ENCODE results near the gene LAIR2.
A peak's percentile ranks its signal among the peaks of the same experiment; 100 is the strongest.

The LAIR2 gene

DNA sequence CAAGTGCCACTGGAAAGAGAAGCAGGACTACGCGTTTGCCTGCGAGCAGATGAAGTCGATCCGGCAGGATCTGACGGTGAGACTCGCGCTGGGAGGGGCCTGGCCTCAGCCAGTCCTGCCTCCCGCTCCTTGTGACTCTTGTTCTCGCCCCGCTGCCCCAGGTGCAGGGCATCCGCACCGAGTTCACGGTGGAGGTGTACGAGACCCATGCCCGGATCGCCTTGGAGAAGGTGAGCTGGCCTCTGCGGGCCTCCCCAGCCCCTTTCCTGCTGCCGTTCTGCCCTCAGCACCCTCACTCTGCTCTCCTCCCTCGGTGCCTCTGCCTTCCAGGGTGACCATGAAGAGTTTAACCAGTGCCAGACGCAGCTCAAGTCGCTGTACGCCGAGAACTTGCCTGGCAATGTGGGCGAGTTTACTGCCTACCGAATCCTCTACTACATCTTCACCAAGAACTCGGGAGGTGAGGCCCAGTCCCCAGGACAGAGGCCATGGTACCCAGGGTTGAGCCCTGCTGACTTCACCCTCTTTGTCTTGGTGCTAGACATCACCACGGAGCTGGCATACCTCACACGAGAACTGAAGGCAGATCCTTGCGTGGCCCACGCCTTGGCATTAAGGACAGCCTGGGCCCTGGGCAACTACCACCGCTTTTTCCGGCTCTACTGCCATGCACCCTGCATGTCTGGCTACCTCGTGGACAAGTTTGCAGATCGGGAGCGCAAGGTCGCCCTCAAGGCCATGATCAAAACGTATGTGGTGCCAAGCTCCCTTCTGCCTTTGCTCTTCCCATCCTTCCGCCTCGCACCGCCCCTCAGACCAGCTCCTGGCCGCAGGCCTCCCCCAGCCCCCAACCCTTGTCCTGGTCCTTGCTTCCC lies 44.6 kb upstream of the LAIR2 start:
- TF ChIP-seq, protein P1, sequence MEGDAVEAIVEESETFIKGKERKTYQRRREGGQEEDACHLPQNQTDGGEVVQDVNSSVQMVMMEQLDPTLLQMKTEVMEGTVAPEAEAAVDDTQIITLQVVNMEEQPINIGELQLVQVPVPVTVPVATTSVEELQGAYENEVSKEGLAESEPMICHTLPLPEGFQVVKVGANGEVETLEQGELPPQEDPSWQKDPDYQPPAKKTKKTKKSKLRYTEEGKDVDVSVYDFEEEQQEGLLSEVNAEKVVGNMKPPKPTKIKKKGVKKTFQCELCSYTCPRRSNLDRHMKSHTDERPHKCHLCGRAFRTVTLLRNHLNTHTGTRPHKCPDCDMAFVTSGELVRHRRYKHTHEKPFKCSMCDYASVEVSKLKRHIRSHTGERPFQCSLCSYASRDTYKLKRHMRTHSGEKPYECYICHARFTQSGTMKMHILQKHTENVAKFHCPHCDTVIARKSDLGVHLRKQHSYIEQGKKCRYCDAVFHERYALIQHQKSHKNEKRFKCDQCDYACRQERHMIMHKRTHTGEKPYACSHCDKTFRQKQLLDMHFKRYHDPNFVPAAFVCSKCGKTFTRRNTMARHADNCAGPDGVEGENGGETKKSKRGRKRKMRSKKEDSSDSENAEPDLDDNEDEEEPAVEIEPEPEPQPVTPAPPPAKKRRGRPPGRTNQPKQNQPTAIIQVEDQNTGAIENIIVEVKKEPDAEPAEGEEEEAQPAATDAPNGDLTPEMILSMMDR (conservative IDR thresholded peaks at IDR 0.05), result no peak
- H3K27ac ChIP-seq, result no peak overlapping the region

DNA sequence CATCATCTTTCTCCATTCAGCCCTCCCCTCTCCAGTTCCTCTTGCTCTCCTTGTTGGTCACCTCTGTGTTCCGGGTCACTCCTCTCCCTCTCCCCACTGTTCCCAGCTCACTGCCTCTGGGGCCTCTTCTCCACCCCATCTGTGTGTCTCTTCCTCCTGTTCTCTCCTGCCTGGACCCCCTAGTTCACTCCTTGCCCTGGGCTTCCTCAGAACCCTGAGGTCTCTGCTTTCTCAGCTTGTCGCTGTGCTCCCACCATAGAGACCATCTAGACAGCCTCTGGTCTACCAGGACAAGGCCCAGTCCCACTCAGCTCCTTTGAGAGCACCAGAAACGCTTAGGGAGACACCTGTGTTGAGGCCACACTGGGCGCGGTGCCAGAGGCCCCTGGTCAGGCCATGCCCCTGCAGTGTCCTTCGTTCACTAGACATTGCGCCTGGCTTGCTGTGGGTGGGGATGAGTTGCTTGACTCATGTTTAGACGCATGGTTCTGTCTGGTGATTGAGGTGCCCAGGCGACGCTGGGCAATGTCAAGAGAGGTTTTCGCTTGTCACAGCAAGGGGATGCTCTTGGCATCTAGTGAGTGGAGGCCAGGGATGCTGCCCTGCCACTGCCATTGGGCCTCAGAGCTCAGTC lies 43.9 kb upstream of the LAIR2 start:
- H3K27ac ChIP-seq, result no peak overlapping the region
- TF ChIP-seq, protein P1 (conservative IDR thresholded peaks at IDR 0.05), result no peak

DNA sequence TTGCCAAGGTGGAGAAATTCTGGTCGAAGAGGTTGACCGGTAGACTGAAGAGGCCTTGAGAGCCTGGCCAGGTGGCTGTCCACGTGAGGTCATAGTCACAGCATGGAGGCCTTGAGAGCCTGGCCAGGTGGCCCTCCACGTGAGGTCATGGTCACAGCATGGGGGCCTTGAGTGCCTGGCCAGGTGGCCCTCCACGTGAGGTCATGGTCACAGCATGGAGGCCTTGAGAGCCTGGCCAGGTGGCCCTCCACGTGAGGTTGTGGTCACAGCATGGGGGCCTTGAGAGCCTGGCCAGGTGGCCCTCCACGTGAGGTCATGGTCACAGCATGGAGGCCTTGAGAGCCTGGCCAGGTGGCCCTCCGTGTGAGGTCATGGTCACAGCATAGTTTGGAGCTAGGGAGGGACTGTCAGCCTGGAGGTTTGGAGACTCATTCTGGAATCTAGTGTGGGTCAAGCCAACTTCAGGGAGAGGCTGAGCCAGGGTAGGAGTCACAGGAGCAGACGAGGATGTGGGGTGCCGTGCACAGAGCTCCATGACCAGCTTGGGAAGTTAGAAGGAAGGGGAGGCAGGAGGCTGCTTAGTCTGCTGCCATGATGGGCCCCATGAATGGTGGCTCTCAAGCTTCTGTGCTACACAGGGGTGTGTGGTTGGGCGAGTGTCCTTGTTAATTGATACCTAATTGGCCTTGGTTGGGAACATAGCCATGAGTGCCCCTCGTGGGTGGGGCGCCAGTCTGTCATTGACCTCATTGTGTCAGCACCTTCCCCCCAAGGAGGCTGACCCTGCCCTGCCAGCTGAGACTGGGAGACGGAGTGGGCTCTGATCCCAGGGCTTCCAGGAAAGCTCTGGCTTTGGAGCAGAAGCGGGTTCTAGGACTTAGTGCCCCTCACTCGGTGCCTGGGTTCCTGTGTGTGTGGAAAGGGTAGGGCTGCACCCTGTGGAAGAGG lies 43.1 kb upstream of the LAIR2 start:
- H3K27ac ChIP-seq, result 0 out of 2 replicates have a peak overlapping the region, but pooled peaks have one; percentile 5
- TF ChIP-seq, protein P1 (conservative IDR thresholded peaks at IDR 0.05), result no peak

DNA sequence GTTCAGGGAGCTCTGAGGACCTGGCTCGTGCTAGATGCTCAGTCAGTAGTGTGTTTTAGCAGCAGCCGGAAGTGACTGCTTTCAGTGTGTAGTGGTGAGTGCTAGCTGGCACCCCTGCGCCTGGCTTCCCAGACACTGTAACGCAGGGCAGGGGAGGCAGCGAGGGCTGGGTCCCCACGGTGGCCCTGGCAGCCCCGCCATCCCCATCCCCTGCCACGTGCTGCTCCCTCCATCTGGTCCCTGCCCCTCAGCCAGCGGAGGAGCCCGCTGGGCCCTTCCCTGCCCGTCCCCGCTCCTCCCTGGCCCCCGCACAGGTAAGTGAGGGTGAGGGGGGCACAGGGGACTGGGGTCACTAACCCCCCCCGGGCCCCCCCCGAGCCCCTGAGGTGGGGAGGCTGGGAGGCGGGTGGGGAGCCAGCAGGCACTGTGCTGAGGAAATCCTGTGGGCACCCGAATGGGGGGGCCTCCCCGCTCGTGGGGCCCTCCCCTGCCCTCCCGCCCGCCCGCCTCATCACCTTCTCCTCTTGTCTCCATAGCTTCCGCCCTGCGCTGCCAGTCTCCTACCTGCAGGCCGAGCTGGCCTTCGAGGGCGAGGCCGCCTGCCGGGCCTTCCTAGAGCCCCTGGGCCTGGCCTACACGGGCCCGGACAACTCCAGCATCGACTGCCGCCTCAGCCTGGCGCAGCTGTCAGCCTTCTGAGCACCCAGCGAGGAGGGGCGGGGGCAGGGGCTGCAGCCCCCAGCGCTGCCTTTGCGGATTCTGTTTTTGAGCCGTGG lies 42.2 kb upstream of the LAIR2 start:
- 0 out of 2 replicates have a peak overlapping the region, but pooled peaks have one; percentile 96 for H3K27ac ChIP-seq
- TF ChIP-seq, protein P1 (conservative IDR thresholded peaks at IDR 0.05), result no peak

DNA sequence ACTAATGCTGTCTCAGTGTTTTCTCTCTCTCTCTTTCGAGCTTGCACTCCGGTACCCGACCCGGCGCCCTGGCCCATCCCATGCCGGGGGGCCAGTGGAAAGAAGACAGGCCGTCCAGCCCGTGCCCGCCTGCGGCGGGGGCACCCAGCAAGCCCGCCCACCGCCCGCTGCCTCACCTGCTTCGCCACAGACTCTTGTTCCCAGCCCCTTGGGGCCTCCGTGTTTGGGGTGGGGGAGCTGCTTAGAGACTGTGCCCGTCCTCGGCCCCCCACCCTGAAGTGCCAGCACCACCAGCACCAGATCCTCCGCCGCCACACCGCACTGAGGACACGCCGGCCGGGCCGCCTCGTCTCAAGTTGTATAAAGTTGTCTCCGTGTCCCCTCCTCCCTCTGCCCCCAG lies 41.4 kb upstream of the LAIR2 start:
- H3K27ac ChIP-seq, result peak overlapping the region; percentile 96; the same call in 1 of the 2 replicates
- TF ChIP-seq, protein P1 (conservative IDR thresholded peaks at IDR 0.05), result no peak

DNA sequence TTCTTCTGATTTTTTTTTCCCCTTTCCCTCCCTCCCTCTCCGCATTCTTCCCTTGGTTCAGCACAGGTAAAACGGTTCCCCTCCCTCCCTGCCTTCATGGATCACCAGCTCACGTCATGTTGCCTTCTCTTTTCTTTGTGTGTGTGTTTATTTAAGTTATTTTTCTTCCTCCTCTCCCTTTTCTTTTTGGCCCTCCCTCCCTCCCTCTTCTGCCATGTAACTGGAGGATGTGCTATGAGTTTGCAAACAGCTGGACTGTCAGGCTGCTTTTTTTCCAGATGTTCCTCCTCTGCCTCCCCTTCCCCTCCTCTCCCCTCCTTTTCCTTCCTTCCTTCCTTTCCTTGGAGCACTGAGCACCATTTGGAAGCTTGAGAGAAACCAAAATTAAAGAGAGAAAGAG lies 41.0 kb upstream of the LAIR2 start:
- TF ChIP-seq, protein P1 (conservative IDR thresholded peaks at IDR 0.05), result no peak

More for the DNA sequence above, 41.0 kb upstream of the LAIR2 start:
- peak overlapping the region; percentile 96; the same call in 1 of the 2 replicates for H3K27ac ChIP-seq
